Fibroblast of peridontal ligament (primary cell): ENCODE data around the gene OPTC.

Experiments used
- DNase-seq: peaks from one replicate; pipeline ENCODE4 v3.0.0-alpha.2; 2010; ENCODE audit errors: extremely low read depth

The OPTC gene

GRCh38 chr1:203558064-203558760, 64.3 kb downstream of the OPTC start:
- DNase-seq = peak; percentile 99
